Stimulated activated CD4-positive, alpha-beta T cell treated with anti-CD3 and anti-CD28 coated beads, Interleukin-1b, Interleukin-23, amount 100 ng/mL, for 24 hours (primary cell): ENCODE data around the gene KRT31.
"Not testable (repeated sequence)": the region's sequence is repeated elsewhere in the genome, so short reads cannot be mapped to it uniquely, and the experiment has no call there.

Experiments
- DNase-seq, 4 experiments: peaks; one replicate each; pipeline ENCODE4 v3.0.0-alpha.2; 2020; ENCODE audit warnings: low read depth in 4 of 4, low spot score in 1 of 4

The KRT31 gene

DNA sequence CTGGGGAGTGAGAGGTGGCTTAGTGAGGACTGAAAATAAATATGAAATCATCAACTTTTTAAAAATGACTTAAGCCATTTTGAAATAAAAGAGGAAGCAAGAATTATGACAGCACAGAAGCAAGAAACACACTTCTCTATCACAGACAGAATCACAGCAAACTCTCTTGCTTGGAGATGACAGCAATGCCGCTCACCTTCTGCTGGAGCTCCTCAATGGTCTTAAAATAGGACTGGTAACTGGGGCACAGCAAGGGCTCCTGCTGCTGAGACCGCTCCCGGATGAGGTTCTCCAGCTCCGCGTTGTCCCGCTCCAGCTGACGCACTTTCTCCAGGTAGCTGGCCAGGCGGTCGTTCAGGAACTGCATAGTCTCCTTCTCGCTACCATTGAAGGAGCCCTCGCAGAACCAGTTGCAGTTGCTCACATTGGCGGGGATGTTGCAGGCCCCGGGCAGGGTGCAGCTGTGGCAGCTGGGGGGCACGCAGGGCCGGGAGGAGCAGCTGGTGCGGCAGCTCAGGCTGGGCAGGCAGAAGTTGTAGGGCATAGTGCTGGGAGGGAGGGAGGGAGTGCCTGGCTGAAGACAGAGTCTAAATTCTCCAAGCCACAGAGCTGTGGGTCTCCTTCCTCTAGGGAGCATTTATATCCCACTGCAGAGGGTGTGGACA lies at the start of gene KRT31:
Gene KRT31, minus strand, starts transcription at position 613 of the 665 bp plus-strand sequence. Its CDS starts 69 bp downstream, at position 544.
- DNase-seq: no peak

DNA sequence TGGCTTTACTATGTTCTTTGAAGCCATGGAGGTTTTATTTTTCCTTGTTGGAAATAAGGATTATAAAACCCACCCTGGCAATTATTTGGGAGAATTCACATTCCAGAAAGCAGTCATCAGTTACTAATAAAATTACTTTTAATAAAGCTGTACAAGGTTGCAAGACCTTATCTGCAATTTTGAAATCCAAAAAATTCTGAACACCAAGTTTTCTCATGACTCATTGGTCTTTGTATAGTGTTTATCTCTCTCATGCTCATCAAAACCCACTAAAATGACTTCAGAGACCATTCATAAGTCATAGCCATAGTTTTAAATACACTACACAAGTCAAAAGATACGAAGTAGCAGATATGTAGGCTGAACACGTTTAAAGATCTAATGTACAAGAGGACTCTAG lies 49.4 kb upstream of the KRT31 start:
- no peak for DNase-seq

DNA sequence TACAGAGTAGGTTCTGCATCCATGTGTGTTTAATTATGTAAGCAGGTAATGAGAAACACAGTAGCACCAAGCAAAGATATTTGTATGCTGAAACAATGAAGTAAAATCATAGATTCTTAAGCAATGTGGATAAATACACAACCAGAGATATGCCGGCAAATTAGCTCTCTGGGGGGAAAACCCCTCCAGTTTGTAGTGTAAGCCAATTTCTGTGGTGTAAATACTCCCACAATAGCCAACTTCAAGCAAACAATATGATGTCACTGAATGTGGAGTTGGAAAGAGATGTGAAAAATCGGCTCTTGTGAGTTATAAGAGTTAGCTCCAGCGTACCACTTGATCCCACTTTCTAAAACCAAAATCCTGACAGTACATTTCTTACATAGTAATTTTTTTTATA lies 47.2 kb upstream of the KRT31 start:
- no peak for DNase-seq

DNA sequence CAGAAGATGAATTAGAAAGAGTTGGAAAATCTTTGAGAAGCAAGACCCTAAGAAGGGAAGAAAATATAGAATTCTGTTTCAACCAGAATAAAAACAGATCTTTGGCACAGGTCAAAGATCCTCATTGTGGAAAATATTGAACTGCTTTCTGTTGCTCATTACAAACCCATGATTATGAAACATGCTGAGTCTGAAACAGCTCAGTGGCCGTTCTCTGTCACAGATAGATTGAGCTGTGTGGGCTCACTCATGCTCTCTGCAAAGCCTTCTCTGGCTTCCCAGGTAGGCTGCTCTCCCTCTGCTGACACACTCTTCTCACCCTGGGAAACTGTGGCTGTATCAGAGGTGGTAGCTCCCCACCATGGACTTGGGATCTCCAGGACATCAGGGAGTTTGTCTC lies 46.8 kb upstream of the KRT31 start:
- no peak for DNase-seq

DNA sequence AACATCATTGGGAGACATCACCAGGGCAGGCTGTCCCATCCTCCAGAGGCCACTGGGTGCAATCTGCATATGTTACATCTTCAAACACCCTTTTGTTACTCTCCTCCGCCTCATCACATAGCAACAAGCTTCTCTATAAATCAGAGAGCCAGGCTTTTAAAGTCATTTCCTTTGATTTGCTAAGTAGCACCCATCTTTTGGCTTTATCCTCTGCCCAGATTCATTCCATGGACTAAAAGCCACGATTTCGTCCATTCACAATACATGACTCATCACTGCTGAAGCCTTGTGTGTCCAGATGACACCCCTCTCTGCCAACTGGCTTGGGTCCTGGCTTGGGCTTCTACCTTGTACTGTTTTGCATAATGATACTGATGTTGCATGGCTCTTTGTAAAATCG lies 45.3 kb upstream of the KRT31 start:
- DNase-seq: no peak

DNA sequence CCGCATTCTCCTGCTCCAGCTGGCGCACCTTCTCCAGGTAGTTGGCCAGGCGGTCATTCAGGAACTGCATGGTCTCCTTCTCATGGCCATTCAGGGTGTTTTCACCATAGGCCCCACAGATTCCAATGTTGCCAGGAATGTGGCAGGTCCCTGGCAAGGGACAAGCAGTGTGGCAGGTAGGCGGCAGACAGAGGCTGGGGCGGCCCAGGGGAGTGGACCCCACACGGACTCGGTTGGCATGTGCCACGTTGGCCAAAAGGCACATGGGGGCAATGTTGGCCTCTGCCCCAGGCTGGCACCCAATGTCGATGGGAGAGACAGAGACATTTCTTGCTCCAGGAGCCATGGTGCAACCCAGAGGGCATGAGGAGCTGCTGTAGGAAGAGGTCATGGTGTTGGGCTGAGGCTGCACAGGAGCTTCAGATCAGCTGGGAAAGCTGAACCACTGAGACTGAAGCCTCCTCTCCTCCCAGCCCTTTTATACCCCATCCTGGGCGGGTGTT lies 43.2 kb upstream of the KRT31 start, which contains the start of gene KRT38:
Gene KRT38, minus strand, starts transcription at position 453 of the 503 bp plus-strand sequence. Its CDS starts 62 bp downstream, at position 391.
- DNase-seq: no peak

DNA sequence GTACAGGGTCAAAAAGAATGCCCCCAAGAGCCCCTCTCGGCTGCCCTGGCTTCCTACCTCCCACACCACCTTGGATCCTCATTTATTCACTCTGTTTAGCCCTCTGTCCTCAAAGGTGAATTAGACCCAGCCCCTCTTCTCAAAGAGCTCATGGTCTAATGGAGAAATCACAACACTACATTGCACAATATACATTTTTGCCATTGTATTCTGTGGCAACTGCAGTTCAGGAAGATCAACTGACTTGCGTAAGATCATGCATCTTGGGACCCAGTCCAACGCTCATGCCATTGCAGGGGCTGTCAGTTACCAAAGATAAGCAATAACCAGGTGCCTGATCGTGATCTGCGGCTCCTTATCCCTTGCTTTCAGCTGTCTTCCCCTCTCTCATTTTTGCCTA lies 42.0 kb upstream of the KRT31 start:
- DNase-seq: no peak

DNA sequence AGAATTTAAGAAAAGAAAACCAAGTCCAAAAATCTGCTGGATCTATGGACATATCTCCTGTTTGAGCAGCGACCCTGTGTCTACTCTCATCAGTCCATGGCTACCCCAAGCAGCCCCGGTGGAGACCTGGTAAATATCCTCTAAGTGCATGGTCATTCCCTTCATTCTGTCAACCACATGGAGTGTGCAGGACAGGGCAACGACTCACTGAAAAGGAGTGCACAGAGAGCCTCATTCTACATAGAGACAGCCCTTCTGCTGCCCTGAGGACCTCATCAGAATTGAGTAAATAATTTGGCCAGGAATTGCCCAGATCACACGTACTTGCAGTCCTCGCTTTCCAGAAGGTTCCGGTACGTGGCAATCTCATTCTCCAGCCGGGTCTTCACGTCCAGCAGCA lies 40.4 kb upstream of the KRT31 start:
- DNase-seq: no peak

DNA sequence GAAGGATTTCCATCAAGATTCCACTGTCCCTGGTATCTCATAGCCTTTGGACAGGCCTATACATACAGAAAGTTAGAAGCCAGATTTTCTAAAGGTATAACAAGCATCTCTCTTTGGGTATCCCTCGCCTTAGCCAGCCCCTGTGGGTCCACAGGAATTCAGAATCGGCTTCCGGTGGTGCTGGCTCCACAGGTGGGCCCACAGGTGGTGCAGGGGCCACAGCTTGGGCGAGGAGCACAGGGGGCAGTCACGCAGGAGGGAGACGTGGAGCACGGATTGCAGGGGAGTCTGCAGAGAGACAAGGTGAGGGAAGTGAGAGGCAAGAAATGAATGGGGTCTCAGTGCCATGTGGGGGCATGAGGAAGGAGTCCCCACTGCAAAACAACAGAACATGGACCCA lies 39.8 kb upstream of the KRT31 start:
- DNase-seq: no peak

DNA sequence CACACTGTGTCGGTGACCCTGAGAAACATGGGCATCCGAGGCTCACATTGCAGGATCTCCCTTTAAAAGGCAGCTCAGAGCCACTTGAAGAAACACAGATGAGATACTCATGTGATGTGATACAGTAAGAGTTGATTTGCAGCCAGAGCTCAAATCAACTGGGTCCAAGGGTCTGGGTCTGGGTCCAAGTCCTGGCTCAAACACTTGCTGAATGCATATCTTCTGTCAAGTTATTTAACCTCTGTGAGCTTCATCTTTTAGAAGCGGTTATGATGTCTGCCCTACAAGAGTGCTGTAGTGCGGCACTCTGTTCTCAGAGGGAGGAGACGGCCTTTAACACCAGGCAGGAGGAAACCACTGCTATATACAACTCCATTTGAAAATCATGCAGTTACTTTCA lies 37.0 kb upstream of the KRT31 start:
- DNase-seq: no peak

DNA sequence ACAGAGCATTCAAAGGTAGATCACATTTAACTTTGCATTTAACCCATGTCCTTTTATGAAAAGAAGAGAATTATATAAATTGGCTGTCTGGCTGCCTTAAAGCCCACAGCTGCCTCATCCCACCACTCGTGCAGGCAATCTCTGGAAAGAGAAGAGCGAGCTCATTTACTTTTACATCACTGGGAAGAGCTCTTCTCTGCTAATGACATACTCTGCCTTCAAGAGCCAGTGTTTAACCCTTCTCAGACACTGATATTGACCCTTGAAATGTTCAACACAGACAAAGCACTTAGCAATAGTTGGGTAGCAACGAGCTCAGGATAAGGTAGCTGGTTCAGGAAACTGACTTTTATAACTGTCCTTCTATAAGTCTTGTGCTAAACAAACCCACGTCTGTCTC lies 36.6 kb upstream of the KRT31 start:
- DNase-seq: no peak

DNA sequence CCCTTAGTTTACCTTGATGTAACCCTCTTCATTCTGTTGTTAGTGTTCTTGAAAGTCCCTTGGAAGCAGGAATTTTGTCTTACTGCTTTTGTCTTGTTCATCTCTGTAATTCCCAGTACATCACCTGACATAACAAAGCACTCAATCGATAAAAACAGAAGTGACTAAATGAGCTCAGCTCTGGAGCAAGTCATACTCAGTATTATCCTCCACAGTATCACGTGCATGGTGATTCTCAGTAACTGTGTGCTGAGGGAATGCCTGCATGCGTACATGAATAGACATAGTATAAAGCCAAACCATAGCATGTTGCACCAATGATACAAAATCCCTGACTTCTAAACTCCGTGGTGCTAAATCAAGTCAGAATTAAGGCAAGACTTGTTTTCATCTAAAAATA lies 36.2 kb upstream of the KRT31 start:
- no peak for DNase-seq

DNA sequence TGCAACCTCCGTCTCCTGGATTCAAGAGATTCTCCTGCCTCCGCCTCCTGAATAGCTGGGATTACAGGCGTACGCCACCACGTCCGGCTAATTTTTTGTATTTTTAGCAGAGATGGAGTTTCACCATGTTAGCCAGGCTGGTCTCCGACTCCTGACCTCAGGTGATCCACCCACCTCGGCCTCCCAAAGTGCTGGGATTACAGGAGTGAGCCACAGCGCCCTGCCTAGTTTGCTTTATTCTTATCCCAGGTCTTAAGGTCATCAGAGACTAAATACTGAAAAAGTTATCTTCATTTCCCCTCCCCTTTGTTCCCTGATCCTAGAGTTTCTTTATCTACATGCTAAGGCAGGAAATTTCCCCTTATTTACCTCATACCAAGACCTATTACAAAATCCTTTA lies 33.0 kb upstream of the KRT31 start:
- DNase-seq: not testable (repeated sequence)

DNA sequence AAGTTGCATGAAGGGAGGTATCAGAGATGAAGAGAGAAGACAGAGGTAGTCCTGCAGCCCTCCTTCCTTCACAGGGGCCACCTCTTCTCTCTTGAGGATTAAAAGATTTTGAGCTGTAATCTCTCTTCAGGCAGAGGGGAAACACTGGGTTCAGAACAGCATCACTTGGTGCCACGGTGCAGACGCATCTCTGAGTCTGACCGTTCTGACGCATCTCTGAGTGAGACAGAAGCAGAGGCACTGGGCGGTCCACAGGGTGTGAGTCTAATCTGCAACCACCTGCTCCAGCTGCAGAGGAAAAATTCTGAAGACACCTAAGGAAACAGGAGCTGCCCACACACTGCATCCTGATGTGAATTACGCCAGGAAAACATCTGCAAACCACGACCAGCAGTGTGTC lies 32.3 kb upstream of the KRT31 start:
- no peak for DNase-seq

DNA sequence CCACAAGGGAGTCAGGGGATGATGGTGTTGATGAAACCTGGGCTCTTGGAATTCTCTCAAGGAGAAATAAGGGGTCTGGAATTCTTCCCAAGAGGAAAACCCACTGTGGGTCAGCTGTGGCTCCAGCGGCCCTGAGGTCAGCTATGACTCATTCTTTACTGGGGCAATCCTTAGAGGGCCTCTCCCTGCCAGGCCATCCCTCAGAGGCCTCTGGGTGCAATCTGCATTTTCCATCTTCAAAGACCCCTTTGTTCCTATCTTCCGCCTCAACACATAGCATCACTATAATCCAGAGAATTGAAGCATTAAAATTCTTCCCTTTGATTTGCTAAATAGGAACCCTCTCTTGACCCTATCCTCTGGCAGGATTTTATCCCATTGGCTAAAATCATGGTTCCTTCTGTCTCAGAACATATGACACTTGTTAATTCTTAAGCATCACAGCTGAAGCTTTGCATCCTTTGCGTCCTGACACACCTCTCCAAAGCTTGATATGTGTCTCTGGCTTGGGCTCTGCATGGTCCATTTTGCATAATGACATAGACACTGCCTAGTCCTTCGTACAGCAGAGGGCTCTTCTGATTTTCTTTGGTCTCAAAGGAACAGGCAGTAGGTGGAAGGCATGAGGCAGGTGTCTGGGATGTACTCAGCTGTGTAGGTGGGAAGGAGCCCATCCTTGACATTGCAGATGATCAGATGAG lies 31.3 kb upstream of the KRT31 start:
- DNase-seq: no peak

DNA sequence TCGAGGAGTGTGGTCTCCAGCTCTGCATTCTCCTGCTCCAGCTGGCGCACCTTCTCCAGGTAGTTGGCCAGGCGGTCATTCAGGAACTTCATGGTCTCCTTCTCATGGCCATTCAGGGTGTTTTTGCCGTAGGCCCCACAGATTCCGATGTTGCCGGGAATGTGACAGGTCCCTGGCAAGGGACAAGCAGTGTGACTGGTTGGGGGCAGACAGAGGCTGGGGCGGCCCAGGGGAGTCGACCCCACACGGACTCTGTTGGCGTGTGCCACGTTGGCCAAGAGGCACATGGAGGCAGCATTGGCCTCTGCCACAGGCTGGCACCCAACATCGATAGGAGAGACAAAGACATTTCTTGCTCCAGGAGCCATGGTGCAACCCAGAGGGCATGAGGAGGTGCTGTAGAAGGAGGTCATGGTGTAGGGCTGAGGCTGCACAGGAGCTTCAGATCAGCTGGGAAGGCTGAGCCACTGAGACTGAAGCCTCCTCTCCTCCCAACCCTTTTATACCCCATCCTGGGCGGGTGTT lies 26.8 kb upstream of the KRT31 start, which contains the start of gene KRT37:
Gene KRT37, minus strand, starts transcription at position 475 of the 525 bp plus-strand sequence. Its CDS starts 62 bp downstream, at position 413.
- DNase-seq: no peak

DNA sequence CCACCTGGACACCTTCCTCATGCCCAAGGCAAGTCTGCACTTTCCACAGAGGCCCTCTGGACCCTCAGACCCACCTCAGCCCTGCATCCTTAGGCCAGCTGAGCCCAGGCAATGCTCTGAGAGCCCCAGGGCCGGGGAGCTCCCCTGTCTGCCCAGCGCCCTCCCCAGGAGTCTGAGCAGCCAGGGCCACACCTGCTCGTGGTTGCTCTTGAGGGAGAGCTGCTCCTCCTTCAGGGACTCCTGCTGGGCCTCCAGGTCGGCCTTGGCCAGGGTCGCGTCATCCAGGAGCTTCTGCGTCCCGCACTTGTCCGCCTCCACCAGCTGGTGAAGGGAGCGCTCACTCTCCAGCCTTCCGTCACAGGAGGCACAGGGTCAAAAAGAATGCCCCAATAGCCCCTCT lies 25.2 kb upstream of the KRT31 start:
- not testable (repeated sequence) for DNase-seq

DNA sequence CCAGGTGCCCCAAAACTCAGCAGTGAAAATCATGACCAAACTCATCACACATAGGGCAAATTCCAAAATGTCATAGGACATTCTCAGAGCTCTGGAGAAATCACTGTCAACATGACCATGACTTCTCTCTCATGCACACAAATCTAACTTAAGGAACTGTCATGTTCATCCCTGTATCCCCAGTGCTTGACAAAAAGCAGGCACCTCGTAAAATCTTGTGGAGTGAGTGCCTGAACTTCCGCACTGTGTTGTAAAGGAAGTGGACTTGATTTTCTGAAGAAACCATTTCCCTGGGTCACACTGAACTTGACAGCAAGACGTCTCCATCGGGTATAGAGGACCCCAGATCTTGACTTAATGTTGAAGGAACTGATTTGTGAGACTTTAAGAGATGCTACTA lies 24.2 kb upstream of the KRT31 start:
- no peak for DNase-seq

DNA sequence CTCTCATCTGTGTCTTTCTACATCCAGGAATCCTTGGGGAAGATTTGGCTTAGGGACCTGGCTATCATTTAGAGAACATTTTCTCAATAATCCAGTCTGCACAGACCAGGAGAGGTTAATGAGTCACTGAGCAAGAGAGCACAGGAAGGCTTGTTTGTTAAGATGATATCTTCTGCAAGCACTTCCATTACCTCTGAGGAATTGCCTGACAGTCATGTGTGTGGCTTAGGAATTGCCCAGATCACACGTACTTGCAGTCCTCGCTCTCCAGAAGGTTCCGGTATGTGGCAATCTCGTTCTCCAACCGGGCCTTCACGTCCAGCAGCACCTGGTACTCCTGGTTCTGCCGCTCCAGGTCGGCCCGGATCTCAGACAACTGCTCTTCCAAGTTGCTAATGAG lies 23.7 kb upstream of the KRT31 start:
- no peak for DNase-seq

DNA sequence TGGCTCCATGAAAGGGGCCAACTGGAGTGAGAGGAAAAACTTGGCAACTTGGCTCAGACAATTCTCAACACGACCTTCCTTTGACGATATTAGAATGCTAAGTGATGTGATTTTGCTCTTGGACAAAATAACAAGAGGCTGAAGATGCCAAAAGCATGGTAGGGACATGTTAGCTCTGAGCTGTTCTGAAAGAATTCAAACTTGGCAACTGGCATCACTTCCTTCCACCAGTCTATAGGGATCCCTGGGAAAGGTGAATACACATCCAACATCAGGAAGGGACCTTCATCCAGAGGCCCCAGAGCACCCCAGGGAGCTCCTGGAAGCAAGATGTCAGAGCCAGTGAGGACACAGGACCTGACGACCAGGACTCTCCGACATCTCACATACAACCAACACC lies 22.7 kb upstream of the KRT31 start:
- no peak for DNase-seq

DNA sequence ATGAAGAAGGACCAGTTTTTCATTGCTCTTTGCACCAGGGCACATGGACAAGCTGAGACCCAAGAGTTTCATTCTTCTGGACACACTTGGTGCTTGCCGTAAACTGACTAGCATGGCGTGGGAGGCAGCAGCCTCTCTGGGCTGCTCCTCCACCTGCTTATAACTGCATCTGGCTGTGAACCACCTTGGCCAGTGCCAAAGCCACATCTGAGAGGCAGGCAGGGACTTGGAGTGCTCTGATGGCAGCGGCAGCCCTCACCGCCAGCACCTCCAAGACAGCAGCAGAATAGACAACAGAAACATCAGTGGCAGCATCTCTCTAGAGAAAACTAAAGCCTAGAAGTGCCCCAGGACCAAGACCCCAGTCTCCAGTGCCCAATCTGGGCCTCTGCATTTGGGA lies 22.3 kb upstream of the KRT31 start:
- no peak for DNase-seq

DNA sequence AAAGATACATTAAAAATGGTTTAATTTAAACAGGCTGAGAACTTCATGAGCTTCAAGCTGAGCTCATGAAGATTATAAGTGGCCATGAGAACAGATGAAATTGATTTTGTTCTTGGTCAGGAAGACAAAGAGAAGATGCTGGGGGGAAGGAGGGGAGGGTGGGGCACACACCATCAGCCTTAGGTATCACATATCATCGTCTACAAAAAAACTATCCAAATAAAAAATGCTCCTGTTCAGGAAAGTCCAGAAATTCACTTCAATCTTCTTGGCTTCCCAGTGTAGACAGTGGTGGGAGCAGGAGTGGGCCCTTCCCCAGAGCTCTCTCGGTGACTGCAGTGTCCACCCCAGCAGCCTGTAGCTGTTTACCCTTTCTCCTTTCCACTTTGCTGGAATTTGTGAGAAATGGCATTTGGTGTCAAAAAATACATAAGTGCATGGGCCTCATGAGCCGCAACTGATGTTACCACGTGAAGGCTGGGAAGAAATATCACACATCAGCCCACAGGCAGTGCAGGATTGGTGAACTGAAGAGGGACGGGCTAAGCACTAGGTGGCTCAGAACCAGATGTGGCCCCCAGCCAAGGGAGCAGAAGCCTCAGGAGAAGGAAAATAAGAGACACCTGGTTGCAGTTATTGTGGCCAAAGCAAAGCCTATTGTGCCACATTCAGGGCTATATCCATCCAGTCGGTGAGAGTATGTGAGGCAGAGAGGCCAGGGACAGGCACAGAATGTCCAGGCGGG lies 20.9 kb upstream of the KRT31 start:
- DNase-seq: no peak
